D341Med (cell line): ENCODE results near the gene ANO2.

ENCODE experiments used
- DNase-seq: peaks from one replicate; pipeline ENCODE4 v3.0.0; 2012; ENCODE audit warnings: low spot score

ANO2 gene

DNA sequence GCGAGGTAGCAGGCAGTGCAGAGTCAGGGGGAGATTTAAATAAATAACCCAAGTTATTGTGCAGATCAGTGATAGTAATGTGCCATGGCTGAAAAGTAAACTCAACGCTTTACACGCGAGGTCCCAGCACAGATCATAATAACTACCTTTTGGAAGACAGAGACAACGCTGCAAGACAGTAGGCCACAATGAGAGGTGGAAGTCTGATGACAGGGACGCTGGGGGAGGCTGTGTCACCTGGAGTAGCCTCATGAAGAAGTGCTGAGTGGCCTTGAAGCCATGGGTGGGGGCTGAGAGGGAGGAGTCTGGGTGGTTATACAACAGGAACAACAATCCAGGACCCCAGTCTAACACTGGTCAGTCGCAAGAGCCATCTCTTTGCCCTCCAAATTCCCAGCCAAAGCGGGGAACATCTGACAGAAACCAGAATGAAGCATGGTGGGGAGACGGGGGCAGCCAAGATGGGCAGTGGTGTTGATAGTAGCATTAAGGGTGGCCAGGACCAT is 28.2 kb downstream of the ANO2 start:
- no peak for DNase-seq

DNA sequence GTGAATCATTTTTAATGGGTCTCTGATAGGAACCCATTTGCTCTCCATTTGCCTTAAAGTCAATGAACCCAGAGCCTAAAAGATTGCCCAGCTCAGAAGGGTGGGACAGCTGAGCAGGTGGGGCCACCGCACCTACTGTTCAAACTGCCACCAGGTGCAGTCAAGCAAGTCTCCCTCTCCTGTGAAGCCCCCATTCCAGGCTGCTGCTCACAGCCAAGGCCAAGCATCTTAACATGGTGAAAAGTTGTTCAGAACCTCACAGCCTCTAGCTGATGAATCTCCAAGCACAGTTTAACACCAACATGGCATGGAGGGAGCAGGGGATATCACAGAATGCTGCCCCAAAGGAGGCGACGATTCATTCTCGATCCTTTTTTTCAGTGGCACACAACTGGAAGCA is 29.5 kb downstream of the ANO2 start:
- no peak for DNase-seq

- DNase-seq, result no peak
Measured at GRCh38 chr12:5914387-5915149, 30.5 kb downstream of the ANO2 start.

DNA sequence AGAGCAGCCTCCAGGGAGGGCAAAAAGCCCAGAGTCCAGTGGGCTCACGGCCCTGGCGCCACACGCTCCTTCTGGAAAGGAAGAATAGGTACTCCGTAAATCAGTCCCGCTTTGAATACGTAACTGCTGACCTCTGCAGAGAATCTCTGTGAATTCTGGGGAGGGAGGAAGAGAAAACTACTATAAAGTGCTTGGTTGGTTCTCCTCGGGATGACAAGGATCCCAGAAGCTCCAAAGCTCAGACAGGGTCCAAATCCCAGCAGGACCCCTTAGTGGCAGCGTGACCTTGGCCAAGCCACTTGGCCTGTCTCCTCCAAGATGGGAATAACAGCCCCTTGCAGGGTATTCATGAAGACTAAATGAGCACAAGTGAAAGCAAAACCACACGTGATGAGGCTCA is 31.7 kb downstream of the ANO2 start:
- no peak for DNase-seq

DNA sequence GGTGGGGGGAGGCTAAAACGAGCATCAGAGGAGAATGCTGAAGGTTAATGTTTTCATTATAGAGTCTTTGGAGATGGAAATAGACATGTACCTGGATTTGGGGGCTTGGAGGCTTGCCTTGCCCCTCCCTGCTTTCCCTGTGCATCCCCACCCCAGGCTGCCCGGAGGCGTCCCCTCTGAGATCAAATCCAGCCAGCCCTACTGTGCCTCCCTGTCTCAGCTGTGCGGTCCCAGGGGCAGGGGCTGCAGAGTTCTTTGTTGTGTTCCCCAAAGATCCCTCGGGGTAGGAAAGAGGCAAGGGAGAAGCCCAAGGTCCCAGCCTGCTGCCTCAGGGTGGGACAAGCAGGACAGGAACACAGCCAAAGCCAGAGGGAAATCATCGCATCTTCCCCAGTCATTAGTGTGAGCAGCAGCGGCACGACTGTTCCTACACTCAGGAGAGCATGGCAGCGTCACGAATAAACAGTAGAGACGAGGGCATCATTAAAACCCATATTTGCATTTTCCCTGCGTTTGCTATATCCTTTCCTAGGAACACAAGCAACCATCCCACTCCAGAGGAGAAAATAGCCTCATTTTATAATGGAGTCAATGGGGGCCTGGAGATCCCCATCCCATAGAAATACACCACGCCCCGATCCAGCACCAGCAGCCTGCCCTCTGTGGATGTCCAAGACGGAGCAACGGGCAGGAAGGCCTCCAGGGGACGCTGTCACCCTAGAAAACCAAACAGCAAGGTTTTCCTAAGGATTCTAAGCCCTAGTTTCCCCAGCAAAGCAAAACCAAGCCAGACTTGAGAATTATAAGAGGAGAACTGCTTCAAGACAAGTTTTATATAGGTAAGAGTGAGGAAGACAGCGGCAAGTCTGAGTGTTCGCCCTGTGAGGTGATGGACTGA is 32.4 kb downstream of the ANO2 start:
- no peak for DNase-seq

GRCh38 chr12:5912011-5912410 is 33.0 kb downstream of the ANO2 start:
- no peak for DNase-seq

GRCh38 chr12:5910790-5911548 is 34.1 kb downstream of the ANO2 start:
- DNase-seq, result no peak

DNA sequence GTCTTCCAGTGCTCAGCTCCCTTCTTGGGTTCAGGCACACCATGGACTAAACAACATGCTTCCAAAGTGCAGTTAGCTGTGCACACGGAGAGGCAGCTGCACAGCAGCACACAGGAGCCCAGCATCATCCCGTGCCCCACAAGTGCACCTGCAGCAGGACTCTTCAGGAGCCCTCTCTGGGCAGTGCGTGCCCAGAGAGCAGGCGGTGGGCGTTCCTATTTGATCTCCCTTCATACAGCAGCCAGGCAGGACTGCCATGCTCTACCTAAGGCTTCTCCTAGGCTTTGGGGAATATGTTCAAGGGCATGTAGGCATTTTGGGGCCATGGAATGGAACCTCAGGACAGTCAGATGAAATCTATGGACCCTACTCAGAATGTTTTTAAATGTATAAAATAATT is 35.5 kb downstream of the ANO2 start:
- no peak for DNase-seq

DNA sequence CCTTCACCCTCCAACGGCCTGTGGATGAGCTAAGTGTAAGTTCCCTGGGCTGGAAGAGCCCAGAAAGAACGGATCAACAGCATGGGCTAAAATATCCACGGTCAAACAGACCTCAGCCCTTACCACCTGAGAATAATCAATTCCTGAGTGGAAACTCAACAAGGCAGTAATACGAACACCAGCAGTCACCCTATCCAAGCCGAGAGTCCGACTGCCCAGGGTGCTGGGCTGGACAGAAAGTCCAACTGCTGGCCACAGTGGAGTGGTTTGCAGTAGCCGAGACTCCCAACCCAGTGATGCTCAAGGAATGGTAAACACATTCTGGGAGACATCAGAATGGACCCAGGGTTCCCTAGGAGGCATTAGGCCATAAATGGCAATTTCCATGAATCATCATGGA is 36.8 kb downstream of the ANO2 start:
- no peak for DNase-seq

DNA sequence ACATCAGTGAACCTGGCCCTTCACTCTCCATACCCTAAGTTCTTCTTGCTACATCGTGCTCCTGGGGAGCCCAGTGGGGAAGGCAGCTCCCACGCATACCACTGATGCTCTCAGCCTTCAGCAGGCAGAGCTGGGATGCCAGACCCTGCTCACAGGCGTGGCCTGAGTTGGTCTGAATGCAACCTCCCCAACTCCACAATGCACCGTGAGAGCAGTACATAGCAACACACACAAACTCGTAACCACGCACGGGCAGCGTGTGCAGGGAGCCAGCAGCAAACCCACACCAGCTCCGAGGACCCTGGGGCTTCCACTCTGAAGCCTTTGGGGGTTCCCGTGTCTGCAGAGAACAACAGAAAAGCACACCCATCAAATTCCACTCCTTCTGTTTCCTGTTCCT is 37.3 kb downstream of the ANO2 start:
- DNase-seq, result no peak

- no peak for DNase-seq
Measured at GRCh38 chr12:5905757-5906156, 39.3 kb downstream of the ANO2 start.

DNA sequence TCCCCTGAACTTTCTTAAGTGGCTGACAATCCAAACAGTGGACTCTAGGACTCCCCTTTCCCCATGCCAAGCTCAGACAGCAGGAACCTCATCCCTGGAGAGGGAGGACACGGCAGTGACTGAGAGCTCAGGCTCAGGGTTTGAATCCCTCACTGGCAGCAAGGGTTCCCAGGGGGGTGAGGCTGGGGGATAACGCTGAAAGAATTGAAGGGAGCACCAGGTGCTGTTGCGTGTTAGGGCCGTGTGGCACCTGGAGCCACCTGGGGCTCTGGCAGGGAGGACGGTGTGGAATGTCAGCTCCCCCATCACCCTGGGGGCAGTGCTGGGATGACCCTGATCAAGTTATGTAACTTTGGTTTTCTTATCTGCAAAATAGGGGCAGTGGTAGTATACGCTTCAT is 40.1 kb downstream of the ANO2 start:
- no peak for DNase-seq

GRCh38 chr12:5904441-5904840 is 40.6 kb downstream of the ANO2 start:
- no peak for DNase-seq

DNA sequence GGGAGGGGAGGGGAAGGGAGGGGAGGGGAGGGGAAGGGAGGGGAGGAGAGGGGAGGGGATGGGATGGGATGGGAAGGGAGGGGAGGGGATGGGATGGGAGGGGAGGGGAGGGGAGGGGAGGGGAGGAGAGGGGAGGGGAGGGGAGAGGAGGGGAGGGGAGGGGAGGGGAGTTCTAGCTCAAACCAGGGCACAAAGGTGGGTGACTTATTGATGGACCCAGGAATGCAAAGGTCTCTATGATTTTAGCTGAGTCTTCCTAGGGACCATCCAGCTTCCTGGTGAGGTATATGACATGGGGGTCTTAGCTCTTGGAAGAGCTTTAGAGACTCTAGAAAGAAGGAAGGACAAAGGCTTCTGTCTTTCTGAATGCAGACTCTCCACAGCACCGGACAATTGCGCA is 42.3 kb downstream of the ANO2 start:
- no peak for DNase-seq

GRCh38 chr12:5901416-5901815 is 43.6 kb downstream of the ANO2 start:
- DNase-seq, result no peak

- no peak for DNase-seq
Measured at GRCh38 chr12:5900533-5901205, 44.4 kb downstream of the ANO2 start.

- no peak for DNase-seq
Measured at GRCh38 chr12:5900076-5900475, 45.0 kb downstream of the ANO2 start.

- DNase-seq, result no peak
Measured at GRCh38 chr12:5899675-5900074, 45.4 kb downstream of the ANO2 start.

- DNase-seq, result no peak
Measured at GRCh38 chr12:5898874-5899273, 46.2 kb downstream of the ANO2 start.

DNA sequence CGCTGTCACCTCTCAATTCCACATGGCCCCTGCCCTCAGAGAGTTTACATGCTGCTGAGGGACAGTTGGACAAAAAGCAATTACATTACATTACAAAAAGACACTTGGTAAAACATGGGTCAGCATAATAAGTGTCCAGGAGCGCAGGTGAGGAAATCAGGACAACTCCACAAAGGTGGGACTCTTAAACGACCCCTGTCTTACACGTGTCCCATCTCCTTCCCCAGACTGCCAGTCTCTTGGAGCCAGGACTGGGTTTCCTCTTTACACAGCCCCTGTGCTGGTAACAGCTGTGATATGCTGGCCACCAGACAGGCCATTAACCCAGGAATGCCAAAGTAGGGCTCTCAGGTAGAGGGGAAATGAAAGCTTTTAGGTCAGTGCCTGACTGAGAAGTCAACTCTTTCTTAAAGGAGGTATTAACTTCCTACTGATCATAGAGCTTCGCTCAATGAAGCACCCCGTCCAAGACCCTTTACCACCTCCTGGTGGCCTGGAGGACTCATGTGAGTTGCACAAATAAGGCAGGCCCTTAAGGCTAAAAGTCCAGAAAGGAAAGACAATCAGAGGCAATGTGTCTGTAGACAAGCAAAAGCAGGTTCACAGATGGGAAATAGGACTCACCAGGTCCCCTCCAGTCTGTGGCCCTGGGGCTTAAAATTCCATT is 55.5 kb downstream of the ANO2 start:
- DNase-seq, result no peak

DNA sequence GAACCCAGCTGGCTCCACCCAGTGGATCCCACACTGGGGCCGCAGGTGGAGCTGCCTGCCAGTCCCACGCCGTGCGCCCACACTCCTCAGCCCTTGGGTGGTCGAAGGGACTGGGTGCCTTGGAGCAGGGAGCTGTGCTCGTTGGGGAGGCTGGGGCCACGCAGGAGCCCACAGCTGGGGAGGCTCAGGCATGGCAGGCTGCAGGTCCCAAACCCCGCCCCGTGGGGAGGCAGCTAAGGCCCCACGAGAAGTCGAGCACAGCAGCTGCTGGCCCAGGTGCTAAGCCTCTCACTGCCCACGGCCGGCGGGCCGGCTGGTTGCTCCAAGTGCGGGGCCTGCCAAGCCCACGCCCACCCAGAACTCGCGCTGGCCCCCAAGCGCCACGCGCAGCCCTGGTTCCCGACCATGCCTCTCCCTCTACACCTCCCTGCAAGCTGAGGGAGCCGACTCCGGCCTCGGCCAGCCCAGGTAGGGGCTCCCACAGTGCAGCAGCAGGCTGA is 56.2 kb downstream of the ANO2 start:
- DNase-seq, result no peak
